GM12878 (cell line): ENCODE data around the gene SNRPD3. TPM values are rescaled to one million over a fixed set of nuclear protein-coding genes. Genes with fewer than 3 reads are reported as not detected.

ENCODE experiments used
- ASH2L ChIP-seq: fragments of 300-600, 200-600 bp; sonication (generic); IDR thresholded peaks from 2 replicates; pipeline ENCODE4 v1.6.1; 2017; ENCODE audit warnings: low read depth, mild to moderate bottlenecking, borderline replicate concordance
- HDAC2 ChIP-seq: fragments of 200-600 bp; sonication (generic); IDR thresholded peaks from 2 replicates; pipeline ENCODE4 v1.6.1; 2017
- HSF1 ChIP-seq: fragments of 150-350 bp; IDR thresholded peaks from 2 replicates; pipeline ENCODE4 v1.6.1; 2014; ENCODE audit warnings: mild to moderate bottlenecking, low read depth, low read length
- MYC ChIP-seq: IDR thresholded peaks from 2 replicates; pipeline ENCODE4 v1.6.1; 2011; ENCODE audit warnings: mild to moderate bottlenecking, low read length, moderate library complexity, inconsistent platforms; ENCODE audit not compliant: insufficient read depth, insufficient replicate concordance, insufficient read length, severe bottlenecking
- NR2C2 ChIP-seq: IDR thresholded peaks from 2 replicates; pipeline ENCODE4 v1.6.1; 2011; ENCODE audit warnings: borderline replicate concordance, low read depth; ENCODE audit not compliant: control insufficient read depth, insufficient read length
- NRF1 ChIP-seq: conservative IDR thresholded peaks from 2 replicates; pipeline ENCODE4 v1.6.1; 2011; ENCODE audit warnings: mild to moderate bottlenecking, low read depth, low read length, improper control_type of control experiment
- RELA ChIP-seq: fragments of 450-650 bp; IDR thresholded peaks from 2 replicates; pipeline ENCODE4 v1.8.0; 2014; ENCODE audit warnings: borderline replicate concordance; ENCODE audit not compliant: partially characterized antibody
- SPI1 ChIP-seq: IDR thresholded peaks from 2 replicates; pipeline ENCODE4 v1.6.1; 2011; ENCODE audit warnings: low read depth, mild to moderate bottlenecking, low read length, moderate library complexity, borderline replicate concordance; ENCODE audit not compliant: insufficient read depth
- SUPT20H ChIP-seq: IDR thresholded peaks from 2 replicates; pipeline ENCODE4 v1.6.1; 2011; ENCODE audit warnings: low read depth, mild to moderate bottlenecking, low read length, moderate library complexity, borderline replicate concordance; ENCODE audit not compliant: control insufficient read depth
- USF2 ChIP-seq: IDR thresholded peaks from 2 replicates; pipeline ENCODE4 v1.6.1; 2011; ENCODE audit warnings: low read depth, low read length, improper control_type of control experiment, borderline replicate concordance
- ZNF687 ChIP-seq: fragments of 450-650 bp; IDR thresholded peaks from 2 replicates; pipeline ENCODE4 v1.6.1; 2017; ENCODE audit warnings: mild to moderate bottlenecking, moderate library complexity
- polyA plus RNA-seq, 11 experiments: library from polyadenylated mRNA; depleted of rRNA in 4 of 11; unstranded in 6 of 11; stranded (reverse) in 5 of 11; fragments of >200 nt; fragmentation: Nextera tagmentation in 4 of 11; fragmentation: Illumina TruSeq in 1 of 11; extraction: Ambion mirVana in 4 of 11; extraction: Trizol in 1 of 11; gene quantifications; 1 replicate in 1 of 11; 2 replicates in 10 of 11; pipeline versions ENCODE4 v1.2.1 to v1.2.3, GENCODE V29; 2011 to 2016; ENCODE audit warnings: inconsistent platforms in 2 of 11, missing spikeins in 2 of 11, low read depth in 1 of 11
- total RNA-seq, 4 experiments: library from RNA; depleted of rRNA in 3 of 4; stranded (reverse); fragments of >200 nt in 3 of 4; fragmentation: Illumina TruSeq in 1 of 4; extraction: Trizol in 1 of 4; gene quantifications; 2 replicates each; pipeline versions ENCODE4 v1.2.1 to v1.2.3, GENCODE V29; 2013 to 2021

Gene SNRPD3
- total and polyA plus RNA-seq, 10 of the 15 experiments (the other 5 are each of a cell fraction or from before 2014, with no cell fraction given) = 112 to 324 (median 242) TPM

- TF ChIP-seq SUPT20H (no peak), MYC (no peak), NRF1 (no peak), SPI1 (no peak), RELA (no peak), HDAC2 (no peak), ZNF687 (no peak), NR2C2 (no peak), HSF1 (no peak), USF2 (no peak), ASH2L (no peak)
These were observed 31.5 kb downstream of the SNRPD3 start (continued) for GRCh38 chr22:24587251-24587650.
